Gastroesophageal sphincter (tissue), 4 donors: ENCODE data around the gene RAI1. TPM values are rescaled to one million over a fixed set of nuclear protein-coding genes. Genes with fewer than 3 reads are reported as not detected.

Experiments
- ATAC-seq: fragments of 150-250 bp; one replicate; pipeline ENCODE4 v1.9.1; 2016; ENCODE audit warnings: mild to moderate bottlenecking, moderate library complexity
- H3K27ac ChIP-seq, 4 donors: fragments of 200-600 bp; sonication (generic) in 3 of 4; 1 replicate in 3 of 4; 2 replicates in 1 of 4; pipeline ENCODE4 v1.5.1; 2016 to 2019
- H3K27me3 ChIP-seq: fragments of 200-600 bp; sonication (generic); one replicate; pipeline ENCODE4 v1.5.1; 2019
- H3K36me3 ChIP-seq, 2 donors: fragments of 200-600 bp; sonication (generic); one replicate each; pipeline ENCODE4 v1.5.1; 2019; ENCODE audit warnings: control low read depth in 1 of 2
- H3K4me1 ChIP-seq, 3 donors: fragments of 200-600 bp; sonication (generic); 1 replicate in 2 of 3; 2 replicates in 1 of 3; pipeline ENCODE4 v1.5.1; 2016 to 2019; ENCODE audit warnings: control low read depth in 2 of 3
- H3K4me3 ChIP-seq, 2 donors: fragments of 200-600 bp; sonication (generic); one replicate each; pipeline ENCODE4 v1.5.1; 2019; ENCODE audit warnings: mild to moderate bottlenecking in 1 of 2, moderate library complexity in 1 of 2
- H3K9me3 ChIP-seq, 3 donors: fragments of 200-600 bp; sonication (generic); one replicate each; pipeline ENCODE4 v1.5.1; 2017 to 2019; ENCODE audit warnings: control low read depth in 2 of 3
- CTCF ChIP-seq, 4 experiments: fragments of 200-600 bp in 2 of 4; fragments of 450-650 bp in 2 of 4; sonication (generic) in 1 of 4; IDR thresholded peaks; one replicate each; pipeline ENCODE4 v1.5.1; 2017 to 2019; ENCODE audit warnings: antibody characterized with exemption in 4 of 4, mild to moderate bottlenecking in 2 of 4, moderate library complexity in 2 of 4
- EP300 ChIP-seq: sonication (generic); formaldehyde crosslinking; IDR thresholded peaks from one replicate; pipeline ENCODE4 v1.6.1; 2017; ENCODE audit warnings: antibody characterized with exemption, mild to moderate bottlenecking
- POLR2A ChIP-seq, 2 donors: fragments of 450-650 bp; IDR thresholded peaks; one replicate each; pipeline ENCODE4 v1.6.1; 2017; ENCODE audit warnings: antibody characterized with exemption in 2 of 2, mild to moderate bottlenecking in 2 of 2, moderate library complexity in 1 of 2
- POLR2AphosphoS5 ChIP-seq: sonication (generic); formaldehyde crosslinking; IDR thresholded peaks from one replicate; pipeline ENCODE4 v1.6.1; 2017; ENCODE audit warnings: antibody characterized with exemption
- WGBS, 2 donors: methylation state at CpG; one replicate each; pipeline ENCODE4 v1.1.5; 2018; ENCODE audit warnings: low coverage in 1 of 2; 5-methylcytosine and 5-hydroxymethylcytosine counted together
- total RNA-seq, 4 donors: library from RNA; depleted of rRNA; stranded (reverse); fragments of >200 nt; gene quantifications; one replicate each; pipeline ENCODE4 v1.1.0, GENCODE V29; 2016

RAI1 gene
- total RNA-seq, 4 donors from 2014 or later: 15.9 to 39.7 (median 28.3) TPM

- WGBS, 2 donors: 41 to 71% methylated on average over 4 to 6 of the region's 13 CpGs
- Histone ChIP-seq H3K4me3 (no peak overlapping the region), H3K36me3 (no peaks in the 10 kb centered on the region), H3K9me3 (no peaks in the 10 kb centered on the region), H3K27ac (no peak overlapping the region), H3K27me3 (no peaks in the 10 kb centered on the region), H3K4me1 (peaks cover 0 to 7% (median 0%) of the 10 kb centered on the region in 3 donors)
- ATAC-seq: no peak
- TF ChIP-seq EP300 (no peak), POLR2A (IDR thresholded peaks at IDR 0.05) (no peak), CTCF (IDR thresholded peaks at IDR 0.05) (no peak), POLR2AphosphoS5 (no peak)
Measured at GRCh38 chr17:17666111-17666714, 15.0 kb upstream of the RAI1 start.

GRCh38 chr17:17667231-17667630 lies 14.0 kb upstream of the RAI1 start:
- ATAC-seq: no peak
- Histone ChIP-seq H3K4me1 (peaks cover 0 to 7% (median 0%) of the 10 kb centered on the region in 3 donors), H3K36me3 (no peaks in the 10 kb centered on the region), H3K27me3 (no peaks in the 10 kb centered on the region), H3K27ac (no peak overlapping the region), H3K4me3 (no peak overlapping the region), H3K9me3 (no peaks in the 10 kb centered on the region)
- TF ChIP-seq POLR2A (IDR thresholded peaks at IDR 0.05): no peak
- no peak for TF ChIP-seq CTCF (IDR thresholded peaks at IDR 0.05)
- TF ChIP-seq EP300: no peak
- 71 to 100% methylated on average over 1 of the region's 2 CpGs for whole genome bisulfite sequencing, 2 donors

GRCh38 chr17:17667947-17668346 lies 13.3 kb upstream of the RAI1 start:
- Histone ChIP-seq H3K4me1 (peaks cover 0 to 7% (median 0%) of the 10 kb centered on the region in 3 donors), H3K27me3 (no peaks in the 10 kb centered on the region), H3K9me3 (no peaks in the 10 kb centered on the region), H3K36me3 (no peaks in the 10 kb centered on the region), H3K4me3 (no peak overlapping the region), H3K27ac (no peak overlapping the region)
- TF ChIP-seq POLR2AphosphoS5 (no peak), POLR2A (IDR thresholded peaks at IDR 0.05) (no peak), EP300 (no peak), CTCF (IDR thresholded peaks at IDR 0.05) (no peak)
- WGBS, 2 donors: 81% methylated on average over 2 of the region's 4 CpGs; no CpG with 5 or more reads in 1 of the 2 donors
- no peak for ATAC-seq

- no peaks in the 10 kb centered on the region for H3K9me3 ChIP-seq
- no peaks in the 10 kb centered on the region for H3K36me3 ChIP-seq
- 100% methylated on average over 2 to 3 of the region's 3 CpGs for WGBS, 2 donors
- no peak overlapping the region for H3K27ac ChIP-seq
- no peak overlapping the region for H3K4me3 ChIP-seq
- no peak for ATAC-seq
- H3K27me3 ChIP-seq: no peaks in the 10 kb centered on the region
- TF ChIP-seq CTCF (IDR thresholded peaks at IDR 0.05) (no peak), POLR2A (IDR thresholded peaks at IDR 0.05) (no peak), POLR2AphosphoS5 (no peak), EP300 (no peak)
- H3K4me1 ChIP-seq: peaks cover 0 to 3% (median 0%) of the 10 kb centered on the region in 3 donors
Measured at GRCh38 chr17:17668358-17668757, 12.9 kb upstream of the RAI1 start.

- H3K4me1 ChIP-seq: no peaks in the 10 kb centered on the region
- TF ChIP-seq POLR2AphosphoS5: no peak
- no peak for TF ChIP-seq CTCF (IDR thresholded peaks at IDR 0.05)
- no peak for TF ChIP-seq EP300
- no peak for TF ChIP-seq POLR2A (IDR thresholded peaks at IDR 0.05)
- H3K27ac ChIP-seq: no peak overlapping the region
- no peaks in the 10 kb centered on the region for H3K27me3 ChIP-seq
- ATAC-seq: no peak
- no peak overlapping the region for H3K4me3 ChIP-seq
- no peaks in the 10 kb centered on the region for H3K9me3 ChIP-seq
- 94 to 100% methylated on average over 1 to 5 of the region's 20 CpGs for WGBS, 2 donors
- H3K36me3 ChIP-seq: no peaks in the 10 kb centered on the region
Measured at GRCh38 chr17:17668775-17669579, 12.3 kb upstream of the RAI1 start.
